Erythroblast (primary cell): ENCODE measurements around the gene AFAP1.

Experiments
- DNase-seq, 2 experiments: peaks; one replicate each; lab custom pipeline; 2025; lab: John Stamatoyannopoulos, UW
- GATA1 ChIP-seq: IDR thresholded peaks from 2 replicates; pipeline ENCODE4 v1.6.1; 2011; ENCODE audit warnings: low read depth, mild to moderate bottlenecking, control low read depth, low read length, moderate library complexity
- POLR2A ChIP-seq: IDR thresholded peaks from 2 replicates; pipeline ENCODE4 v1.6.1; 2011; ENCODE audit warnings: mild to moderate bottlenecking, low read length

AFAP1 gene

DNA sequence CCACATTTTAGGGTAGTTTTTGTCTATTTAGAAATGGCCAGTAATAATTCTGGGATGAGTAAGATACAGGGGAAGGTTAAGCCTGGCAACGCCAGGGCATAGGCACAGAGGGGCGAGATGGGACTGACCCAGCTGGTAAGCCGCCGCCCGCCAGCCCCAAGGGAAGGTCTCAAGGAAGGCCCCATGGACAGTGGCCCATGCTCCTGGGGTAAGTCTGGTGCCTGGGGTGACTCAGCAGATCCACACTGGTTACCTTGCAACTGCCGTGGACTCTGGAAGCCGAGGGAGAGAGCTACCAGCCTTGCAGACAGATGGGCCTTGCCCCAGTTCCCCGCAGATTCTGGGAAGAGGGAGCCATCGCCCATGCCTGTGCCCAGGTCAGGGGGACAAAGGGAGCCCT, 179.4 kb downstream of the AFAP1 start:
- no peak for DNase-seq
- TF ChIP-seq GATA1, result no peak

DNA sequence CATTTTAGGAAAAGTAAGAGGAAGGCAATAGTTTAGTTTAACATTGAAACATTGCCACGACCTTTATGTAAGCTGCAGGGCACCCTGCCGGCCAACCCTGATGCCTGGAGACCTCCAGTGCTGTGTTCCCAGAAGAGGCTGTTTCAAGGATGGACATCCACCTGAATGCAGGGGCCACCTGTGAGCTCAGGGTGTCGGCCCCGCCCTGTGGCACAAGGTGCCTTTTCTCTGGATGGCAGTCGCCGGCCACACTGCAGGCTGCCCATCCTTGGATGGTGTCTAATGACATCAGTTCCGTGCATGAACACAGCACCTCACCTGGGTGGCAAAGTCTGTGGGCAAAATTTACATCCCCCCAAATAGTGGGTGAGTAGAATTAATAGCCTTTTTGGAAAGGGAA, 180.0 kb downstream of the AFAP1 start:
- TF ChIP-seq GATA1 (no peak), POLR2A (no peak)
- DNase-seq, result no peak

DNA sequence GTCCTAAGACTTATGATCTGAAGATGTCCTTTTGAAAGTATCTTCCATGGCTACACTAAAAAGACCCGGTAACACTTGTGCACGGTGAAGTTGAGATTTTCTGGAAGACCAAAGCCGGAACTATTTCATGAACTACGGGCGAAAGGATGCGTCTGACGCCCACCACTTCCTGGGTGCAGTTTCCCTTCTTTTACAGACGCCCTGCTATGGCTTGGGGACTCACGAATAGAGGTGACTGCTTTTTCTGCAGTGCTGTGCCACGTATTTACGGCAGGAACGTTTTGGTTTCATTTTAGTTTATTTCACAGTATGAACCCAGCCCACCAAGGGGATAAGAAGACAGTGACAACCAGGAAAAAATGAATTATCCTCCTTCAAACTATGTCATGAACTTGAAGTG, 180.4 kb downstream of the AFAP1 start:
- TF ChIP-seq GATA1 (no peak), POLR2A (no peak)
- no peak for DNase-seq

DNA sequence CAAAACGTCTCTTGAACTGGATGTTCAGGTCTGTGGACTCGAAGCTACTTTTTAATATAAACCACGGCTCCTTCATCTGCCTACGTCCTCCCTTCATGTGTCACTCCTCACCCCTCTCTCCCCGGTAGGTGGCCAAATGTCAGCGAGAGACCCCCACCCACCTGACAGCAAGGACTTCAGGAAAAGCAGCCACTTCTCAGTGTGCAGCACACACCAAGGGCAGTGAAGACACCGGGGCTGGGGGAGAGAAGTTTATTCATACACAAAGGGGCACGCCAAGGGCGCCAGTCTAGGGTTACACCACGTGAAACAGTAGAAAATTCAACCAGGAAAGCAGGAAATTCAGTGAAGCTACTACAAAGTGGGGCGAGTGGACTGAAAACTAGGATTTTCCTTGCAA, 181.2 kb downstream of the AFAP1 start:
- DNase-seq, result no peak
- TF ChIP-seq GATA1 (no peak), POLR2A (no peak)

DNA sequence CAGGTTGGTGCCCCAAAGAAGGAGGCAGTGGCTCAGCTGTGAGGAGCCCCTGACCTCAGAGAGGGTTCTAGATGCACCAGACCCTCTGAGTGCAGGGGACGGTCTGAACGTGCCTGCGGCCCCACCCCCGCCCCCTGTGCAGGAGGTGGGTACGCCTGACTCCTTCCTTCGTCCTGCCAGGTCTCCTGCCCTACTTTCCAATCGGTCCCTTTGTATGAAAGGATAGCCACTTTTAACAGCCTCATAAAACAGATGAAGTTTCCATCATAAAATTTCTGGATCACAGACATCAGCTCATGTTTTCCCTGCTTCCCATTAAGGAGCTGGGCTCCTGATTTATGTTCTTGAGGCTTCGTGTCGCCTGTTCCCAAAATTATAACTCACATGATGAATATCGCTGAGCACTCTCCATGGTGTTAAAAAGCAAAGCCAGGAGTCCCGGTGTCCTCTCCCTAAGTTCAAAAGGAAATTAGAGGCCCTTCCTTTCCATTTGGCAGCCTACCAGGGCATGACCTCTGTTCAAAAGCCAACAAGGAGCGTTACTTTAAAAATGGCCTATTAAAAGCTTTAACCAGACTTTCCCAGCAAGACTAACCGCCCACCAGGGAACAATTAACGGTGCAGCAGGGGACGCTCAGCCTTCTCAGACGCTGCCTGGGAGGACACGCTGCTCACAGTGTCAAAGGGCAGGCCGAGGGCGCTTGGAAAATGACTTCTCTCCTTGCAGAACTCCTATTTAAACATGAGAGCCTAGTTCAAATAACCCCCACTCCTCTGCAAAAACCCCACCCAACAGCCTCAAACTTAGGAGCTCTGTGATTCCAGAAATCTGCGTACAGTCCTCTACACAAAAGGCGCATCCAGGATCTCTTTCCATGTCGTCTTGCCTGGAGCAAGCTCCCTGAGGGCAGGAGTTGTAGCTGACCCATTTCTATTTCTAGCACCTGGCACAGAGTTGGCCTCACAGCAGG, 181.9 kb downstream of the AFAP1 start:
- DNase-seq, result no peak
- TF ChIP-seq GATA1 (no peak), POLR2A (no peak)

DNA sequence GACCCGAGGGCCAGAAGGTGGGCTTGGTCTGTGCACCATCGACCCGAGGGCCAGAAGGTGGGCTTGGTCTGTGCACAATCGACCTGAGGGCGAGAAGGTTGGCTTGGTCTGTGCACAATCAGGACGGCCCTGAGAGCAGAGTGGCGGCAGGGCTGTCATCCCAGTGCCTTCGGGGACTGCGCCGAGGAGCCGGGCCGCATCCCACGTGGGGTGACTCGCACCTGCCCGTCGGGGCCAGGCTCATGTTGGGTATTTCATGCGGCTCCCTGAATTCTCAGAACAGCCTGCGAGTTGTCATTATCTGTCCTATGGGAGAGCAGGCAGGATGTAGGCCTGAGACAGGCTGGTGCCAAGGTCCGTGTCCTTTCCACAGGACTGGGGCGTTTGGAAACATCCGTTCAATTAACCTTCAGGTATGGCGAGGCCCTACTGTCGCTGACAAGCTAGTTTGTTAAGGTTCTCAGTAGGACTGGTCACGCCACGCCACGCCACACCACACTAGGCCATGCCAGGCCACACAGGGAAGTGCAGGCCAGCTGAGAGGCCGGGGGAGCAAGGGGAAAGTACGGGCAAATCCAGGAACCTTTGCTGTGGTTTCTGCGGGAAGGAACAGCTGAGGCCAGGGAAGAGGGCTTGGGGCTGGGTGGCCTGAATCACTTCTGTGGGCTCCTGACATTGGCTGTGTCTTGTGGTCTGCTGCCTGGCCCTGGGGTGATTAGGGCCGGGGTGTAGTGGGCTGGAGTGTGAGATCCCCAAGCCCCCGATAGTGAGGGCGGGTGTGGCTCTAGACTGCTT, 182.9 kb downstream of the AFAP1 start:
- no peak for TF ChIP-seq POLR2A
- no peak for DNase-seq

DNA sequence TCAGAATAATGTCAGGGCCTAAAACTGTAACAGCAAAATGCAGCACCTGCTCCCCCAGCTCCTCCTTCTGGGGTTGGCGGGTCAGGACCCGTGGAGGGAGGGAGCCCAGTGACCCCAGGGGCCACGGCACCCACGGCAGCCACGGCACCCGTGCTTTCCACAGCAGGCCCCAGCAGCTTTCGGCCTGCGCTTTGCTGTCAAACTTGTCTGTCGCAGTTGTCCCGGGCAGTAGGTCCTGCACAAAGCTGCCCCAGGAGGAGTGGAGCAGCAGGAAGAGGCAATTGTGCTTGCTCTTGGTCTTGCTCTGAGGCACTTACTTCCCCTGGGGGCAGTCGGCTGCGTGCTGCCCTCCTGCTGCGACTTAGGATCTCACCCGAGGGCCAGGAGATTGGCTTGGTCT, 183.6 kb downstream of the AFAP1 start:
- TF ChIP-seq POLR2A (no peak), GATA1 (no peak)
- DNase-seq, result no peak

DNA sequence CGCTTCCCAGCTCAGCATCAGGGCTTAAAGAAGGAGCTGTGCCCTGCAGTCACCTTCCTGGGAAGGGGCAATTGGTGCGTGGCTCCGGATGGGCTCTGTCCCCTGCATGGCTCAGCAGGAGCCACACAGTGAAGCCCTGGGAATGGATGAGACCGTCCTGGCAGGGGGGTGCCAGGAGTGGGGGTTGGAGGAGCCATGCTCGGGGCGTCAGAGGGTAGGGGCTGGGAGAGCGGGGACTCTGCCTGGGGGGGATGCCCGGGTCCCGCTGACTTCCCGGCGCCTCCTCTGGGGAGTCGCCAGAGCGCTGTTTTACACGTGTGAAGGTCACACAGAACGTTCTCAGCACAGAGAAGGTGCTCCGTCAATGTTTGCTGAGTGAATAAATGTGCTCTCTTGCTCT, 184.1 kb downstream of the AFAP1 start:
- no peak for TF ChIP-seq GATA1
- no peak for TF ChIP-seq POLR2A
- DNase-seq, result no peak

DNA sequence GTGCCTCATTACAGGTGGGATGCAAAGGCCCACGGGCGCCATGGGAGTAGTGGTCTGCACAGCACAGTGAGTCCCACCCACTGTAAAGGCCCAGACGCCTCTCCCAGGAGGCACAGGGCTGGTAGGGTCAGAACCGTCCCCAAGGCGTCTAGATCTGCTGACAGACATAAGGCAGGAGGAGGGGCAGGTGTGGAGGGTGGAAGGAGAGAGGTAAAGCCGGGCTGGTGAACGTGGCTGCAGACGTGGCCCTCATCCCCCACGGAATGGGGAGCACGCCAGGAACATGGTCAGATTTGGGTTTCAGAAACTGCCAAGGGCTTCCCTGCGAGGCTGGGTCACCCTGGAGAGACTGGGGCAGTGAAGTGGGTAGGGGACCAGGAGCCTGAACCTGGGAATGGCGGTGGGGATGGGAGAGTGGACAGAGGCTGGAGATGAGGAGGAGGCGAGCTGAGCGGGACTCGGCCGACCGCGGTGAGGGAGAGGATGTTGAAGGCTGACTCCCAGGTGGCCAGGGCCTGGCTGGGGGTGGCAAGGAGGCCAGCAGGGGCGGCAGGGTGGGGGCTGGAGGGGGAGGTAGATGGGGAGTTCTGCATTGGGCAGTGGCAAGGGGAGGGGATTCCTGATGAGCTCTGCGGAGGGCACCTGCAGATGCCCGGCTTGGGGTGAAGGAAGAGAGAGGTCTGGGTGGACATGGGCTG, 184.9 kb downstream of the AFAP1 start:
- DNase-seq, result no peak
- TF ChIP-seq POLR2A, result no peak

DNA sequence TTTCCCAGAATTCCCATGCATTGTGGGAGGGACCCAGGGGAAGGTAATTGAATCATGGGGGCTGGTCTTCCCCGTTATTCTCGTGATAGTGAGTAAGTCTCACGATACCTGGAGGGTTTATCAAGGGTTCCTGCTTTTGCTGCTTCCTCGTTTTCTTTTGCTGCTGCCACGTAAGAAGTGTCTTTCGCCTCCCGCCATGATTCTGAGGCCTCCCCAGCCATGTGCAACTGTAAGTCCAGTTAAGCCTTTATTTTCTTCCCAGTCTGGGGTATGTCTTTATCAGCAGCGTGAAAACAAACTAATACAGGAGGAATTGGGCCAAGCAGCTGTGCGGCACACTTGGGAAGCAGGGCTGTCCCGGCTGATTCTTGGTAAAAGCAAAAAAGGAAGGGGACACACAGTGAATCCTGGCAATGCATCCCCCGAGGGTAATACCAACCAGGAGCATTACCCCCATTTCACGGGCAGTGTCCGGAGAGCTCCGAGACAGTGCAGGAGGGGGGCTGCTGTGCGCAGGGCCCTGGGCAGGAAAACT, 185.7 kb downstream of the AFAP1 start:
- no peak for DNase-seq
- TF ChIP-seq POLR2A, result no peak
- no peak for TF ChIP-seq GATA1

DNA sequence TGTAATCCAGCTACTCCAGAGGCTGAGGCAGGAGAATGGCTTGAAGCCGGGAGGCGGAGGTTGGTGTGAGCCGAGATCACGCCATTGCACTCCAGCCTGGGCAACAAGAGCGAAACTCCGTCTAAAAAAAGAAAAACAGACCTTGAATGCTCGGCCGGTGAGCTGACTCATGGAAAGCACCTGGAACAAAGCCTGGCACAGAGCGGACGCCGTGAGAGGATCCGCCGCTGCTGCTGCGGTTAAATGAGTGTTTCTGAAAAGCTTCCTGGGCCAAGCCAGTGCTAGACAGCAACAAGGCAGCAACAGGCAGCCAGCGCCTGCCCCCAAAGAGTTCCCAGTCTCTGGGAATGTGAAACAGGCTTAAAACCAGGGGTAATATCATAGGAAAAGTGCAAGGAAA, 186.4 kb downstream of the AFAP1 start:
- no peak for DNase-seq

DNA sequence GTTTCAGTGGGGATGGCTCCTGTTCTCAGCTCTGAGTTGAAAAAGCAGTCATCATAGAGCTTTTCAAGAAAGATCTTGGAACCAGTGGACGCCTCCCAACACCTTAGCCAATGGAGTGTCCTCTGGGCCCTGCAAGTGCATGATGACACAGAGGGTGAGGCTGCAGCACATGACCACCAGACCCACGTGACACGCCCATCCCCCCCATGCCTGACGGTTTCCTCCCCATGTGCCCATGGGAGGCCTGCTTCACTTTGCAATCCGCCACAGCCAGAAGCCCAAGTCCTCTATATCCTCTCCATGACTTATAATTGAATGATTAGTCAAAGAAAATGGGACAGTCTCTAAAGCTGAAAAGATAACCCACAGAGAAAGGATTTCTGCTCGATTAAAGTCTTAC, 187.0 kb downstream of the AFAP1 start:
- peak in 1 of 2 experiments; percentile 15 for DNase-seq
- TF ChIP-seq POLR2A, result no peak

More for the DNA sequence above, 186.4 kb downstream of the AFAP1 start:
- no peak for TF ChIP-seq GATA1
- TF ChIP-seq POLR2A, result no peak

DNA sequence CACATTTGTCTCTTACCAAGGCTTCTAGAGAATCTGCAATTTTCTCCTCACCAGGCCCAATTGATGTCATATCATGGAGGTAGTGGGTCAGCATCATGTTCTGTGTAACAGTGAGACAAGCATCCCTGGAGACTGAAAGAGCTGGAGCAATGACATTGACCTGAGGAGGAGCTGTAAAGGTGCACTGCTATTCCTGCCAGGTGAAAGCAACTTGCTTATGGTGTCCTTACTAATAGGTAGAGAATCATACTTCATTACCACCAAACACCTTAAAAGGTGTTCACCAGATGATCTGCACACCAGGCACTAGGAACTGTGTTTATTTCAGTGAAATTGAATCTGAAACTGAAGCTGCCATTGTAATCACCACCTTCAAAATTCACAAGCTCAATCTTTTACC, 188.7 kb downstream of the AFAP1 start:
- TF ChIP-seq POLR2A, result no peak
- no peak for TF ChIP-seq GATA1
- no peak for DNase-seq

DNA sequence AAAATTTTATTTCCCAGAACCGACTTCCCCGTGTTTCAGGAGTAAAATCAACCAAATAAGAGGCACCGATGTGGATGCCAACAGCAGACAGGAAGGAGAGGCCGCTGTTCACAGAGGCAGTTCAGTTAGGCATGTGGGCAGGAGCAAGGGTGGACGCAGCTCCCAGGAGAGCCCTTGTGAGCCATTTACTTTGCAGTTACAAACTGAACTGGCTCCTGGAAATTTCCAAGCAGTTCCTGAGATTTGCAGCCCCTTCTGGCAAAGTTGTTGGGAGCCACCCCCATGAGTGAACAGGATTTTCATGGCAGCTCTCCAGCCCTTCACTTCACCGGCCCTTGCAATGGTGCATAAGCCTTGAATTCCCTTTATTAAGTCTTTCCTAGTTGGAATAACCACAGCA, 189.1 kb downstream of the AFAP1 start:
- TF ChIP-seq POLR2A, result no peak
- TF ChIP-seq GATA1, result no peak
- DNase-seq, result no peak
